ENCODE measurements around the gene MORN1. TPM values are rescaled to one million over a fixed set of nuclear protein-coding genes. Genes with fewer than 3 reads are reported as not detected.

MORN1 gene
- total and polyA plus RNA-seq, 2 of the 4 experiments (the other 2 are of a cell fraction): 3.0 to 4.2 TPM

DNA sequence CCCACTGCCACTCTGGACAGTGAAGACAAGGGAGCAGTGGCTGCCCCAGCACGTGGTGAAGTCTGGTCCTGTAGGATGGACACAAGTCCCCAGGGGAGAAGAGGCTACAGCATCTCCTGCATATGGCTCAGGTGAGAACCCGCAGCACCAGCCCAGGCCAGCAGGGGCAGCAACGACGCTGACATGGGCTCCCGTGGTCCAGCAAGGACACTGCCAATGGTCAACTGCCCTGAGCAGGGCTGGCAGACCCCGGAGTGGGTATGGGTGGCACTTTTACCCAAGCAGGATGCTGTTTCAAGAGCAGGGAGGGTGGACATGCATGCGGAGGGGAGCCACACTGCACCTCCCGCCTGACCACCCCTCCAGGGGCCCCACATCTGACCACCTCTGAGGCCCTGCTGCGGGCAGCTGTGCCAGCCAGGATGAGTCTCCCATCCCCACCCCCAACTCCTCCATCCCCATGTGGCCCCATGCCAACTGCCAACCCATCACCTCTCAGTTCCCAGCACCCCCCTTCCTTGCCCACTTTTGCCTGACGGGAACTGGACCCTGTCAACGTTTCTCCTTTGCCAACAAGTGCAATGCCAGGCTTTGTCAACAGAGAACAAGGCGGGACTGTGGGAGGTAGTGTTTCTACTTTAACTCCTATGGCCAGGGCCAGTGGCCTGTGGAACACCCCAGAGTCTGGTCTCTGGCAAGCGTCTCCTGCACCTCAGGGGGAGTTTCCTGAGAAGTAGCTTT is 8.6 kb downstream of the MORN1 start:
- Histone ChIP-seq H3K9ac (ENCODE audit: low read depth, low read length) (no peak overlapping the region), H3K4me3 (ENCODE audit: insufficient read depth, low read depth, low read length) (no peak overlapping the region), H2AK9ac (replicated peaks; ENCODE audit: low read depth, low read length, poor library complexity) (no peak overlapping the region), H3K18ac (ENCODE audit: low read depth, low read length) (no peak overlapping the region), H2BK15ac (ENCODE audit: low read depth, low read length) (no peak overlapping the region), H3K9me1 (ENCODE audit: insufficient read depth, low read length) (no peaks in the 10 kb centered on the region), H3K79me1 (ENCODE audit: low read depth in 1 of 2, low read length in 2 of 2) (no peaks in the 10 kb centered on the region), H3K4ac (ENCODE audit: low read depth, low read length) (no peak overlapping the region), H2AFZ (replicated peaks; ENCODE audit: low read length, poor library complexity) (peak overlapping the region; percentile 59), H2BK120ac (ENCODE audit: low read depth, low read length) (no peak overlapping the region), H3K9me3 (ENCODE audit: control insufficient read depth, insufficient read depth, low read length) (no peaks in the 10 kb centered on the region), H3K4me2 (ENCODE audit: low read depth, low read length) (no peak overlapping the region), H2AK5ac (ENCODE audit: low read depth, low read length) (no peak overlapping the region), H3K27ac (ENCODE audit: insufficient read depth, low read length) (no peak overlapping the region), H4K8ac (ENCODE audit: low read depth in 2 of 2, low read length in 2 of 2) (no peak overlapping the region), H3K4me1 (ENCODE audit: control insufficient read depth, insufficient read depth, low read length) (no peaks in the 10 kb centered on the region), H4K91ac (ENCODE audit: insufficient read depth, low read depth, low read length) (no peak overlapping the region), H3K23ac (ENCODE audit: low read depth, low read length) (no peak overlapping the region), H3K14ac (replicated peaks; ENCODE audit: low read depth, low read length) (no peak overlapping the region), H3K36me3 (ENCODE audit: control insufficient read depth, insufficient read depth, low read length) (0 out of 2 replicates have a peak, but pooled peaks cover 2% of the 10 kb centered on the region), H3K56ac (ENCODE audit: extremely low read depth, insufficient read depth, low read length) (no peak overlapping the region), H2BK20ac (ENCODE audit: low read depth, low read length) (no peak overlapping the region), H3K27me3 (ENCODE audit: control insufficient read depth, insufficient read depth, low read length) (no peaks in the 10 kb centered on the region), H4K20me1 (ENCODE audit: insufficient read depth, low read length) (no peaks in the 10 kb centered on the region; the same call in 1 of the 2 replicates), H2BK5ac (ENCODE audit: low read depth, low read length, poor library complexity, severe bottlenecking) (no peak overlapping the region), H4K5ac (ENCODE audit: low read depth, low read length) (no peak overlapping the region)
- DNase-seq (no peak), ATAC-seq (ENCODE audit: low read depth) (peak; percentile 46)
- intact Hi-C loops (cut with micrococcal nuclease): loop anchor here (5.0 kb wide), 1 partner anchor 70 kb away; no protein-coding TSS in a partner anchor
- ChIA-PET POLR2A (ENCODE audit: unreplicated experiment) (interaction anchor here (0.8 kb wide), 1 partner anchor 184 kb away, joined by 3 read pairs; no protein-coding TSS in a partner anchor), CTCF (interaction anchor here (0.8 to 2.0 kb wide), 6 partner anchors 9 to 208 kb away, joined by 3 to 51 read pairs (median 7); partner anchors contain the start of genes FAAP20, MORN1 and RER1)
- dilution Hi-C loops (cut with HindIII; ENCODE audit: low sequenced_read_pairs, unreplicated experiment): no loop called here
- 63% methylated on average over 1 of the region's 13 CpGs; no CpG with 5 or more reads in 1 of the 2 experiments for WGBS, 2 experiments (ENCODE audit: extremely low coverage in 2 of 2, insufficient read length in 1 of 2)
- in situ Hi-C loops (cut with MboI; ENCODE audit: low sequenced_read_pairs): no loop called here
- no peak for TF ChIP-seq MAZ (IDR thresholded peaks at IDR 0.05; ENCODE audit: borderline replicate concordance, low read depth, low read length)
- TF ChIP-seq, protein P1, sequence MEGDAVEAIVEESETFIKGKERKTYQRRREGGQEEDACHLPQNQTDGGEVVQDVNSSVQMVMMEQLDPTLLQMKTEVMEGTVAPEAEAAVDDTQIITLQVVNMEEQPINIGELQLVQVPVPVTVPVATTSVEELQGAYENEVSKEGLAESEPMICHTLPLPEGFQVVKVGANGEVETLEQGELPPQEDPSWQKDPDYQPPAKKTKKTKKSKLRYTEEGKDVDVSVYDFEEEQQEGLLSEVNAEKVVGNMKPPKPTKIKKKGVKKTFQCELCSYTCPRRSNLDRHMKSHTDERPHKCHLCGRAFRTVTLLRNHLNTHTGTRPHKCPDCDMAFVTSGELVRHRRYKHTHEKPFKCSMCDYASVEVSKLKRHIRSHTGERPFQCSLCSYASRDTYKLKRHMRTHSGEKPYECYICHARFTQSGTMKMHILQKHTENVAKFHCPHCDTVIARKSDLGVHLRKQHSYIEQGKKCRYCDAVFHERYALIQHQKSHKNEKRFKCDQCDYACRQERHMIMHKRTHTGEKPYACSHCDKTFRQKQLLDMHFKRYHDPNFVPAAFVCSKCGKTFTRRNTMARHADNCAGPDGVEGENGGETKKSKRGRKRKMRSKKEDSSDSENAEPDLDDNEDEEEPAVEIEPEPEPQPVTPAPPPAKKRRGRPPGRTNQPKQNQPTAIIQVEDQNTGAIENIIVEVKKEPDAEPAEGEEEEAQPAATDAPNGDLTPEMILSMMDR (conservative IDR thresholded peaks at IDR 0.05; ENCODE audit: low read depth, low read length): peak; percentile 44
- no TSS peak for BruUV-seq (replicated peaks)

Data from IMR-90 (cell line).